22Rv1 (cell line): ENCODE results near the gene NHLRC2.

Source experiments
- CTCF ChIP-seq: fragments of 450-650 bp; IDR thresholded peaks from 2 replicates; pipeline ENCODE4 v1.5.1; 2017; ENCODE audit warnings: mild to moderate bottlenecking
- ZFX ChIP-seq: fragments of 450-650 bp; IDR thresholded peaks from 2 replicates; pipeline ENCODE4 v1.6.1; 2017; ENCODE audit warnings: antibody characterized with exemption, borderline replicate concordance

GRCh38 chr10:113957013-113957412 lies 102.6 kb downstream of the NHLRC2 start:
- TF ChIP-seq CTCF (no peak), ZFX (no peak)
